ENCODE measurements around the gene NPLOC4. TPM values are rescaled to one million over a fixed set of nuclear protein-coding genes. Genes with fewer than 3 reads are reported as not detected.
A peak's percentile ranks its signal among the peaks of the same experiment; 100 is the strongest.

Gene NPLOC4
- total and polyA plus RNA-seq, 2 of the 8 experiments (the other 6 are each of a cell fraction or from before 2014, with no cell fraction given), result 70.7 to 92.7 TPM

DNA sequence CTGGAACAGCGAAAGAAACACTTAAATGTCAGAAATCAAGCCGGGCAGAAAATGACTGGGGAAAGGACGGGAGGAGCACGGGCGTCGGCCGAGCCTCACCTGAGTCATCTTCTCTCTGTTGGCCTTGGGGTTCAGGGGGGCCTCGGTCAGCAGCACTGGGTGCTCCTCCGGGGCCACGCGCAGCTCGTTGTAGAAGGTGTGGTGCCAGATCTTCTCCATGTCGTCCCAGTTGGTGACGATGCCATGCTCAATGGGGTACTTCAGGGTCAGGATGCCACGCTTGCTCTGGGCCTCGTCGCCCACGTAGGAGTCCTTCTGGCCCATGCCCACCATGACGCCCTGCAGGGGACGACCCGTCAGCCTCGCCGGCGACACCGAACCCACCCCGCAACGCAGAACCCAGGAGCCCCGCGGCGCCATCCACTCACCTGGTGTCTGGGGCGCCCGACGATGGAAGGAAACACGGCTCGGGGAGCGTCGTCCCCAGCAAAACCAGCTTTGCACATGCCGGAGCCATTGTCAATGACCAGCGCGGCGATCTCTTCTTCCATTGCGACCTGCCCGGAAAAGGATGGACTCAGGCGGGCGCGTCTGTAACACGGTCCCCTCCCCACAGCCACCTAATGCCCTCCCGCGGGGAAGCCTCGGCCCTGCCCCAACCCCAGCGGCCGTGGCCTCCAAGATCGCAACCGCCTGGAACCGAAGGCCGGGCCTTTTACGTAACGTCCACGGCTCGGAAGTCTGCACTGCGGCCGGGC, 124.9 kb downstream of the NPLOC4 start (continued):
- TF ChIP-seq TAF7 (optimal IDR thresholded peaks at IDR 0.05; ENCODE audit: borderline replicate concordance, low read depth, low read length) (no peak), FOSL1 (IDR thresholded peaks at IDR 0.05; ENCODE audit: insufficient read depth, low read depth, low read length) (no peak), SP2 (IDR thresholded peaks at IDR 0.05; ENCODE audit: low read length) (no peak), POU5F1 (IDR thresholded peaks at IDR 0.05; ENCODE audit: low read depth, low read length) (no peak), CEBPB (IDR thresholded peaks at IDR 0.05; ENCODE audit: low read depth, low read length) (no peak), SIRT6 (IDR thresholded peaks at IDR 0.05; ENCODE audit: low read length) (no peak), KDM5A (IDR thresholded peaks at IDR 0.05; ENCODE audit: low read length) (no peak), TBP (IDR thresholded peaks at IDR 0.05; ENCODE audit: low read depth, low read length) (no peak), NANOG (IDR thresholded peaks at IDR 0.05; ENCODE audit: insufficient read depth, low read depth, low read length, poor library complexity, severe bottlenecking) (no peak), POLR2AphosphoS5 (IDR thresholded peaks at IDR 0.05; ENCODE audit: low read depth, low read length) (peak; percentile 96)
- TF ChIP-seq, protein P1, sequence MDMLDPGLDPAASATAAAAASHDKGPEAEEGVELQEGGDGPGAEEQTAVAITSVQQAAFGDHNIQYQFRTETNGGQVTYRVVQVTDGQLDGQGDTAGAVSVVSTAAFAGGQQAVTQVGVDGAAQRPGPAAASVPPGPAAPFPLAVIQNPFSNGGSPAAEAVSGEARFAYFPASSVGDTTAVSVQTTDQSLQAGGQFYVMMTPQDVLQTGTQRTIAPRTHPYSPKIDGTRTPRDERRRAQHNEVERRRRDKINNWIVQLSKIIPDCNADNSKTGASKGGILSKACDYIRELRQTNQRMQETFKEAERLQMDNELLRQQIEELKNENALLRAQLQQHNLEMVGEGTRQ (IDR thresholded peaks at IDR 0.05; ENCODE audit: low read length), result 0 out of 2 replicates have a peak, but pooled peaks have one; percentile 27
- TF ChIP-seq, protein P2, sequence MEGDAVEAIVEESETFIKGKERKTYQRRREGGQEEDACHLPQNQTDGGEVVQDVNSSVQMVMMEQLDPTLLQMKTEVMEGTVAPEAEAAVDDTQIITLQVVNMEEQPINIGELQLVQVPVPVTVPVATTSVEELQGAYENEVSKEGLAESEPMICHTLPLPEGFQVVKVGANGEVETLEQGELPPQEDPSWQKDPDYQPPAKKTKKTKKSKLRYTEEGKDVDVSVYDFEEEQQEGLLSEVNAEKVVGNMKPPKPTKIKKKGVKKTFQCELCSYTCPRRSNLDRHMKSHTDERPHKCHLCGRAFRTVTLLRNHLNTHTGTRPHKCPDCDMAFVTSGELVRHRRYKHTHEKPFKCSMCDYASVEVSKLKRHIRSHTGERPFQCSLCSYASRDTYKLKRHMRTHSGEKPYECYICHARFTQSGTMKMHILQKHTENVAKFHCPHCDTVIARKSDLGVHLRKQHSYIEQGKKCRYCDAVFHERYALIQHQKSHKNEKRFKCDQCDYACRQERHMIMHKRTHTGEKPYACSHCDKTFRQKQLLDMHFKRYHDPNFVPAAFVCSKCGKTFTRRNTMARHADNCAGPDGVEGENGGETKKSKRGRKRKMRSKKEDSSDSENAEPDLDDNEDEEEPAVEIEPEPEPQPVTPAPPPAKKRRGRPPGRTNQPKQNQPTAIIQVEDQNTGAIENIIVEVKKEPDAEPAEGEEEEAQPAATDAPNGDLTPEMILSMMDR (IDR thresholded peaks at IDR 0.05; ENCODE audit: control extremely low read depth in 1 of 3, insufficient read depth in 1 of 3, low read depth in 1 of 3, low read length in 3 of 3), result no peak
- TF ChIP-seq, protein P3, sequence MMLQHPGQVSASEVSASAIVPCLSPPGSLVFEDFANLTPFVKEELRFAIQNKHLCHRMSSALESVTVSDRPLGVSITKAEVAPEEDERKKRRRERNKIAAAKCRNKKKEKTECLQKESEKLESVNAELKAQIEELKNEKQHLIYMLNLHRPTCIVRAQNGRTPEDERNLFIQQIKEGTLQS (IDR thresholded peaks at IDR 0.05; ENCODE audit: insufficient read depth, low read depth, low read length), result no peak

Measured in H1 (cell line).